Left lung (tissue), 8 donors: ENCODE measurements around the gene KLHDC4. TPM values are rescaled to one million over a fixed set of nuclear protein-coding genes. Genes with fewer than 3 reads are reported as not detected.

Experiments used
- polyA plus RNA-seq, 6 donors: library from polyadenylated mRNA; unstranded; fragments of 120-200 nt; gene quantifications; one replicate each; pipeline ENCODE4 v1.2.1, GENCODE V29; 2013; ENCODE audit not compliant: insufficient read length in 6 of 6
- total RNA-seq, 2 donors: library from RNA; stranded (reverse); fragmentation: NEBNext Ultra II Directional; extraction: Animal tissue kit (Norgen Biotek cat#: 25700); gene quantifications; one replicate each; pipeline ENCODE4 v1.2.1, GENCODE V29; 2021
- donor health status: DM: no; HTN: yes; CAD: no.
- donor health status: DM: no; HTN: no; CAD: no.

KLHDC4 gene
- total and polyA plus RNA-seq, 8 donors, result 31.3 to 46.7 (median 36.9) TPM

Other genes with a start within 250 kb of the KLHDC4 start
- gene JPH3, start 163.5 kb downstream of the KLHDC4 start, total RNA-seq, result under 1 TPM in 1 of 2 donors, not detected in 1; 0.06 TPM
- 1 to 10 TPM in 4 of 6 donors, under 1 TPM in 2; 0.83 to 2.5 (median 1.5) TPM for gene JPH3, start 163.5 kb downstream of the KLHDC4 start, polyA plus RNA-seq
- gene SLC7A5, start 103.5 kb upstream of the KLHDC4 start, total RNA-seq, result 10 to 100 TPM; 10.6 to 35.0 TPM
- gene SLC7A5, start 103.5 kb upstream of the KLHDC4 start, polyA plus RNA-seq, result 10 to 100 TPM in 5 of 6 donors, 1 to 10 TPM in 1; 9.6 to 13.7 (median 11.1) TPM
- under 1 TPM; 0.09 to 0.10 TPM for gene CA5A, start 170.5 kb upstream of the KLHDC4 start, total RNA-seq
- under 1 TPM; 0.13 to 0.77 (median 0.17) TPM for gene CA5A, start 170.5 kb upstream of the KLHDC4 start, polyA plus RNA-seq
- gene BANP, start 185.4 kb upstream of the KLHDC4 start, total RNA-seq, result 10 to 100 TPM; 19.3 to 35.9 TPM
- gene BANP, start 185.4 kb upstream of the KLHDC4 start, polyA plus RNA-seq, result 10 to 100 TPM; 22.2 to 29.4 (median 23.8) TPM